GM19397 (cell line): ENCODE data around the gene TRAK2.

Source experiments
- ATAC-seq: cut with Tn5 transposase; IDR thresholded peaks from one replicate; pipeline ENCODE4 v1.9.1; 2021; ENCODE audit warnings: mild to moderate bottlenecking, moderate library complexity; ENCODE audit not compliant: unreplicated experiment

TRAK2 gene

GRCh38 chr2:201363857-201364560 lies 87.2 kb downstream of the TRAK2 start:
- ATAC-seq: no peak

- ATAC-seq: no peak
These were observed 88.9 kb downstream of the TRAK2 start for GRCh38 chr2:201362396-201362795.

- no peak for ATAC-seq
These were observed 90.1 kb downstream of the TRAK2 start for GRCh38 chr2:201361078-201361733.

GRCh38 chr2:201360256-201360655 lies 91.0 kb downstream of the TRAK2 start:
- ATAC-seq: no peak

- no peak for ATAC-seq
These were observed 92.6 kb downstream of the TRAK2 start for GRCh38 chr2:201358684-201359083.

- no peak for ATAC-seq
These were observed 94.0 kb downstream of the TRAK2 start, which contains the start of gene FLACC1 for GRCh38 chr2:201357221-201357620. Gene FLACC1 (minus strand): TSS chr2:201357345. CDS start chr2:201351404, 5,941 bp downstream.

GRCh38 chr2:201353116-201353515 lies 98.1 kb downstream of the TRAK2 start:
- ATAC-seq: no peak

- no peak for ATAC-seq
These were observed 100.4 kb downstream of the TRAK2 start for GRCh38 chr2:201350879-201351278.

GRCh38 chr2:201349601-201350000 lies 101.7 kb downstream of the TRAK2 start:
- ATAC-seq: no peak

- ATAC-seq: no peak
These were observed 102.5 kb downstream of the TRAK2 start for GRCh38 chr2:201348758-201349157.

- ATAC-seq: no peak
These were observed 104.1 kb downstream of the TRAK2 start for GRCh38 chr2:201347138-201347537.

- no peak for ATAC-seq
These were observed 105.5 kb downstream of the TRAK2 start for GRCh38 chr2:201345625-201346213.

- peak; percentile 97 for ATAC-seq
These were observed 106.4 kb downstream of the TRAK2 start for GRCh38 chr2:201344663-201345366.

- ATAC-seq: no peak
These were observed 107.7 kb downstream of the TRAK2 start for GRCh38 chr2:201343559-201343958.

- no peak for ATAC-seq
These were observed 108.3 kb downstream of the TRAK2 start for GRCh38 chr2:201342923-201343322.

GRCh38 chr2:201329409-201329808 lies 121.8 kb downstream of the TRAK2 start:
- no peak for ATAC-seq

- no peak for ATAC-seq
These were observed 123.6 kb downstream of the TRAK2 start for GRCh38 chr2:201327678-201328077.
